Heart left ventricle (tissue), 16 donors: ENCODE measurements around the gene NCAPH2. TPM values are rescaled to one million over a fixed set of nuclear protein-coding genes. Genes with fewer than 3 reads are reported as not detected.

Experiments
- ATAC-seq, 4 donors: fragments of 200-7000 bp; cut with Tn5 transposase; one replicate each; pipeline ENCODE4 v1.9.1; 2020 to 2022; ENCODE audit warnings: moderate library complexity in 4 of 4, mild to moderate bottlenecking in 3 of 4, moderate number of reproducible peaks in 1 of 4
- DNase-seq, 5 donors: peaks; one replicate each; pipeline ENCODE4 v3.0.0-alpha.2; 2020
- H3K27ac ChIP-seq, 12 donors: fragments of 200-600 bp; sonication (generic) in 4 of 12; one replicate each; pipeline versions ENCODE4 v1.5.0 to v1.8.0; 2016 to 2022; ENCODE audit warnings: mild to moderate bottlenecking in 2 of 12
- H3K27me3 ChIP-seq, 9 donors: fragments of 200-600 bp; sonication (generic) in 2 of 9; one replicate each; pipeline versions ENCODE4 v1.5.1 to v1.8.0; 2016 to 2022; ENCODE audit warnings: mild to moderate bottlenecking in 3 of 9
- H3K36me3 ChIP-seq, 9 donors: fragments of 200-600 bp; sonication (generic) in 2 of 9; one replicate each; pipeline versions ENCODE4 v1.5.0 to v1.8.0; 2018 to 2022; ENCODE audit warnings: mild to moderate bottlenecking in 2 of 9
- H3K4me1 ChIP-seq, 12 donors: fragments of 200-600 bp; sonication (generic) in 4 of 12; one replicate each; pipeline versions ENCODE4 v1.5.0 to v1.8.0; 2016 to 2022; ENCODE audit warnings: mild to moderate bottlenecking in 3 of 12
- H3K4me3 ChIP-seq, 12 donors: fragments of 200-600 bp; sonication (generic) in 4 of 12; one replicate each; pipeline versions ENCODE4 v1.5.0 to v1.8.0; 2017 to 2022; ENCODE audit warnings: mild to moderate bottlenecking in 9 of 12, moderate library complexity in 4 of 12
- H3K9me3 ChIP-seq, 12 donors: fragments of 200-600 bp; sonication (generic) in 4 of 12; one replicate each; pipeline versions ENCODE4 v1.5.0 to v1.8.0; 2016 to 2022; ENCODE audit warnings: mild to moderate bottlenecking in 1 of 12
- POLR2A ChIP-seq, 2 donors: fragments of 450-650 bp; IDR thresholded peaks; one replicate each; pipeline ENCODE4 v1.6.1; 2017; ENCODE audit warnings: antibody characterized with exemption in 2 of 2, mild to moderate bottlenecking in 2 of 2, moderate library complexity in 2 of 2
- WGBS, 4 donors: extraction: QIAGEN DNeasy Blood & Tissue Kit in 2 of 4; methylation state at CpG; one replicate each; pipeline versions ENCODE4 v1.1.5 to v1.1.7; 2013 to 2018; 5-methylcytosine and 5-hydroxymethylcytosine counted together
- intact Hi-C, 10 donors: fragments of 100-400 bp; cut with DNase I; formaldehyde crosslinking; loops; one replicate each; pipeline versions ENCODE4 v1.11.1 to v1.14.2; 2022
- polyA plus RNA-seq, 2 donors: library from polyadenylated mRNA; stranded (reverse); fragments of 200-250 nt; gene quantifications; one replicate each; pipeline ENCODE4 v1.2.3, GENCODE V29; 2013
- total RNA-seq, 9 donors: library from RNA; depleted of rRNA in 2 of 9; stranded (reverse); fragments of >200 nt in 2 of 9; fragmentation: NEBNext Ultra II Directional in 3 of 9; extraction: Animal tissue kit (Norgen Biotek cat#: 25700) in 3 of 9; gene quantifications; one replicate each; pipeline versions ENCODE4 v1.1.0 to v1.2.4, GENCODE V29; 2016 to 2023
- TF ChIP-seq, protein P1 (sequence below), 12 donors: fragments of 200-600 bp; sonication (generic) in 4 of 12; IDR thresholded peaks; one replicate each; pipeline versions ENCODE4 v1.5.0 to v1.8.0; 2018 to 2022; ENCODE audit warnings: antibody characterized with exemption in 12 of 12, mild to moderate bottlenecking in 5 of 12
- donor health status: ischemic (EF 13 %, LVEDD 7.1; RV severe dilation, severe dysfunction).
- donor health status: healthy with polysubstance abuse.
- donor health status: DM: no; HTN: yes; CAD: no.
- donor health status: DM: no; HTN: no; CAD: no.
- donor health status: ischemic (EF 25% LVEDD 6.9; RV normal size, moderate dysfunction).
- donor health status: ischemic (EF 25% LVEDD 5.7; RV mildly dilated, moderate dysfunction).
- donor health status: healthy.
- donor health status: DM: yes; HTN: yes; CAD: no.
- donor health status: ischemic (EF 35%, LVEDD 5.7; RV mildly dilated, moderate dysfunction).
- donor health status: nonischemic (EF 11% LVEDD 7.7; RV severe dilation, severe dysfunction).
- donor health status: DM: yes; HTN: yes; CAD: no.
- donor health status: PGD.
- donor health status: ischemic (EF 29% LVEDD 5.4; RV normal size, mild dysfunction).
- donor health status: nonischemic (EF 23%, LVEDD 6.1; RV moderate dilation, normal function).

NCAPH2 gene
- total and polyA plus RNA-seq, 11 donors: 24.7 to 43.3 (median 28.1) TPM

DNA sequence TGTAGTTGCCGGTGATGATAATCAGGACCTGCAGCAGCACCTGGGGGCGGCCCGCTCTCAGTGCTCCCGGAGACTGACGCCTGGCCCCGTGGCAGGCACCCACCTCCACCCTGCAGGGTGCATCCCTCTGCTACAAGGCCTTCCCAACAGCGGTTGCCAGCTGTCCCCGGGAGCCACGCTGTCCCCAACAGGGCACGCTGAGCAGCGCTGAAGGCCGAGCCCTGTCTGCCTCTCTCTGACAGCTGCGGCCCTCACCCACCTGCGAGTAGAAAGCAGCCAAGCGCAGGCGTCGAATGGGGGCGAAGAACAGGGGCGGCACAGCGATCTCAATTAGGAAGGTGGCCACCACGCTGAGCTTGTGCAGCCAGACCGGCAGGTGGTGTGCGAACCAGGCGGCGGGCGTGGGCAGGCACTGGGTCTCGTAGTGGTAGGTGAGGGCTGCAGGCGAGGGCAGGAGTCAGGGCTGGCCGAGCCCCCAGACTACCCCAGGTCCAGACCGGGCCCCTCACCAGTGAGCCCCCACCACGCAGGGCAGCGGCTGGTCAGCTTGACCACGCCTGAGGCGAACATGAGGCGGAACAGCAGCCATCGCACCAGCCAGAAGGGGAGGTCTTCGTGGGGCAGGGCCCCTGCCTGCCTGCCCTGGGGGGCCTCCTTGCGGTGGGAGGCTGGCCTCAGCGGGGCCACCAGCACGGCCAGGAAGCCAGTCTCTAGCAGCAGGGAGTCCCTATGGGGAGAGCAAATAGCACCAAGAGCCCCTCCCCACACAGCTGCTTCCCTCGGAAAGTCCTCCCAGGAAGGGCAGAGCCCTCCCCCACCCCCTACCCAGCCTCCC, 2.0 kb upstream of the NCAPH2 start:
- intact Hi-C loops: loop anchor here in 4 of 10 donors (2.0 to 10.0 kb wide), 5 partner anchors 31 to 261 kb away; partner anchors contain the start of genes HDAC10 (in 2 of the 4), CHKB (in 1 of the 4), SBF1 (in 1 of the 4) and SYCE3 (in 1 of the 4)
- H3K36me3 ChIP-seq: peaks cover 0 to 47% (median 36%) of the 10 kb centered on the region in 9 donors
- ATAC-seq (no peak), DNase-seq (no peak)
- peaks cover 8 to 31% (median 23%) of the 10 kb centered on the region in 12 donors for H3K4me1 ChIP-seq
- 83 to 95% (median 90%) methylated on average over 29 to 41 of the region's 41 CpGs for WGBS, 4 donors
- H3K4me3 ChIP-seq: peak overlapping the region in 10 of 12 donors; percentile 81 to 100 (median 96)
- no peak overlapping the region for H3K27ac ChIP-seq
- H3K9me3 ChIP-seq: no peaks in the 10 kb centered on the region
- TF ChIP-seq, protein P1, sequence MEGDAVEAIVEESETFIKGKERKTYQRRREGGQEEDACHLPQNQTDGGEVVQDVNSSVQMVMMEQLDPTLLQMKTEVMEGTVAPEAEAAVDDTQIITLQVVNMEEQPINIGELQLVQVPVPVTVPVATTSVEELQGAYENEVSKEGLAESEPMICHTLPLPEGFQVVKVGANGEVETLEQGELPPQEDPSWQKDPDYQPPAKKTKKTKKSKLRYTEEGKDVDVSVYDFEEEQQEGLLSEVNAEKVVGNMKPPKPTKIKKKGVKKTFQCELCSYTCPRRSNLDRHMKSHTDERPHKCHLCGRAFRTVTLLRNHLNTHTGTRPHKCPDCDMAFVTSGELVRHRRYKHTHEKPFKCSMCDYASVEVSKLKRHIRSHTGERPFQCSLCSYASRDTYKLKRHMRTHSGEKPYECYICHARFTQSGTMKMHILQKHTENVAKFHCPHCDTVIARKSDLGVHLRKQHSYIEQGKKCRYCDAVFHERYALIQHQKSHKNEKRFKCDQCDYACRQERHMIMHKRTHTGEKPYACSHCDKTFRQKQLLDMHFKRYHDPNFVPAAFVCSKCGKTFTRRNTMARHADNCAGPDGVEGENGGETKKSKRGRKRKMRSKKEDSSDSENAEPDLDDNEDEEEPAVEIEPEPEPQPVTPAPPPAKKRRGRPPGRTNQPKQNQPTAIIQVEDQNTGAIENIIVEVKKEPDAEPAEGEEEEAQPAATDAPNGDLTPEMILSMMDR (IDR thresholded peaks at IDR 0.05): no peak
- TF ChIP-seq POLR2A (IDR thresholded peaks at IDR 0.05): no peak
- no peaks in the 10 kb centered on the region for H3K27me3 ChIP-seq

- ATAC-seq (peak in 3 of 4 donors; percentile 2 to 9 (median 3)), DNase-seq (peak in 1 of 5 donors; percentile 42)
- no peaks in the 10 kb centered on the region for H3K27me3 ChIP-seq
- H3K4me3 ChIP-seq: peak overlapping the region; percentile 49 to 100 (median 96)
- TF ChIP-seq, protein P1 (IDR thresholded peaks at IDR 0.05): no peak
- no peak for TF ChIP-seq POLR2A (IDR thresholded peaks at IDR 0.05)
- peak overlapping the region; percentile 75 to 98 (median 93) for H3K27ac ChIP-seq
- peaks cover 0 to 48% (median 36%) of the 10 kb centered on the region in 9 donors for H3K36me3 ChIP-seq
- H3K4me1 ChIP-seq: peaks cover 8 to 31% (median 23%) of the 10 kb centered on the region in 12 donors
- intact Hi-C loops: loop anchor here in 4 of 10 donors (2.0 to 10.0 kb wide), 5 partner anchors 32 to 262 kb away; partner anchors contain the start of genes HDAC10 (in 2 of the 4), CHKB (in 1 of the 4), SBF1 (in 1 of the 4) and SYCE3 (in 1 of the 4)
- WGBS, 4 donors: 25 to 32% (median 30%) methylated on average over 12 to 21 of the region's 21 CpGs
- no peaks in the 10 kb centered on the region for H3K9me3 ChIP-seq
Observed at GRCh38 chr22:50506611-50507420, 1.2 kb upstream of the NCAPH2 start.

DNA sequence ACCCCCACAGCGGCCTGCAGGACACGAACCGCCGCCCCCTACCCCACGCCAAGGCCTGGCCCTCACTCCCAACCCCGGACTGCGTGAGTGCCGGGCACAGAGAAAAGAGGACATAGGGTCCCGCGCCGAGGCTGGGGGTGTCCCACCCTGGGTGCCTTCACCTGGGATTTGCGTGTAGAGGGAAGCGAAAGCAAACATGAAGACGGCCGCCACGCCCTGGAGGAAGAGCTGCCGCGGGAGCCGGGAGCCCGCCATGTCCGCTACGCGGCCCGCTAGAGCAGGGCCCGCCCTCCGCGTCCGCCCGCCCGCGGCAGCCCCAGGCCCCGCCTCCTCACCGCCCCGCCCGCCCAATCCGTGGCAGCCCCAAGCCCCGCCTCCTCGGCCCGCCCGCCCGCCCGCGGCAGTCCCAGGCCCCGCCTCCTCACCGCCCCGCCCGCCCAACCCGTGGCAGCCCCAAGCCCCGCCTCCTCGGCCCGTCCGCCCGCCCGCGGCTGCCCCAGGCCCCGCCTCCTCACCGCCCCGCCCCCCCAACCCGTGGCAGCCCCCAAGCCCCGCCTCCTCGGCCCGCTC, 518 bp upstream of the NCAPH2 start, which contains the start of gene LMF2:
LMF2 (minus strand) TSS at position 282 of the 570 bp plus-strand sequence; CDS start at position 255, 27 bp downstream.
- peaks cover 8 to 31% (median 23%) of the 10 kb centered on the region in 12 donors for H3K4me1 ChIP-seq
- ATAC-seq: peak; percentile 71 to 85 (median 84)
- DNase-seq: peak; percentile 91 to 95 (median 93)
- WGBS, 4 donors: 0 to 1% (median 1%) methylated on average over 11 to 61 of the region's 62 CpGs
- no peaks in the 10 kb centered on the region for H3K27me3 ChIP-seq
- H3K9me3 ChIP-seq: no peaks in the 10 kb centered on the region
- peak in 1 of 2 donors; percentile 65 for TF ChIP-seq POLR2A (IDR thresholded peaks at IDR 0.05)
- TF ChIP-seq, protein P1 (IDR thresholded peaks at IDR 0.05): peak in 2 of 12 donors; percentile 15 to 20
- peaks cover 0 to 45% (median 35%) of the 10 kb centered on the region in 9 donors for H3K36me3 ChIP-seq
- peak within 1 kb of the TSS; percentile 80 to 100 (median 96) for H3K4me3 ChIP-seq
- peak within 1 kb of the TSS; percentile 86 to 98 (median 93) for H3K27ac ChIP-seq
- intact Hi-C loops: loop anchor here in 4 of 10 donors (2.0 to 10.0 kb wide), 5 partner anchors 33 to 263 kb away; partner anchors contain the start of genes HDAC10 (in 2 of the 4), CHKB (in 1 of the 4), SBF1 (in 1 of the 4) and SYCE3 (in 1 of the 4)
